NCI-H1436 (cell line): ENCODE data around the gene ZC3H12D.
"Not testable (repeated sequence)": the region's sequence is repeated elsewhere in the genome, so short reads cannot be mapped to it uniquely, and the experiment has no call there.

Experiments used
- DNase-seq: peaks from one replicate; lab custom pipeline; 2025; lab: John Stamatoyannopoulos, UW

Gene ZC3H12D

GRCh38 chr6:149483849-149484655, 762 bp downstream of the ZC3H12D start:
- no peak for DNase-seq

DNA sequence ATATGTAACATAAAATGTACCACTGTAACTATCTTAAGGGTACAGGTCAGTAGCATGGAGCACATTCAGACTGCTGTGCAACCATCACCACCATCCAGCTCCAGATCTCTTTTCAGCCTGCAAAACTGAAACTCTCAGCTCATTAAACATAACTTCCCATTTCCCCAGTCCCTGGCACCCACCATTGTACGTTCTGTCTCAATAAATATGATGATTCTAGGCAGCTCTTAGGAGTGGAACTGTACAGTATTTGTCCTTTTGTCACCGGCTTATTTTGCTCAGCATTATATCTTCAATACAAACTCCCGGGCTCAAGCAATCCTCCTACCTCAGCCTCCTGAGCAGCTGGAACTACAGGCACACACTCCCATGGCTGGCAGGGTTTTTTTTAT, 1.5 kb downstream of the ZC3H12D start:
- no peak for DNase-seq

GRCh38 chr6:149482545-149483333, 2.1 kb downstream of the ZC3H12D start:
- no peak for DNase-seq

- DNase-seq: no peak
Observed at GRCh38 chr6:149480502-149481280, 4.1 kb downstream of the ZC3H12D start.

- no peak for DNase-seq
Observed at GRCh38 chr6:149478631-149479314, 6.0 kb downstream of the ZC3H12D start.

DNA sequence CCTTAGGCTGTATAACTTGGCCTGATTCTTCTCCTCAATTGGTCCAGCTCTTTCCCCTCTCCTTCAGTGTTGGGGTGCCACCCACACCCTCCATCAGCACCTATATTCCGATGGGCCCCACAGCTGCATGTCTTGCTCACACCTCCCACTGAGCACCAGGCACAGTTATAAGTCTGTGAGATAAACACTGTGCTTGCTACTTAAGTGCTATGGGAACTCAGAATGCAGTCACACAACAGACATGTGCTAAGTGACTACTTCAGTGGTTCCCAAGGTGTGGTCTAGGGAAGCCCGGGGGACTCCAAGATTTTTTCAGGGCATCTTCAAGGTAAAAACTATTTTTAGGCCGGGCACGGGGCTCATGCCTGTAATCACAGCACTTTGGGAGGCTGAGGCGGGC, 7.3 kb downstream of the ZC3H12D start:
- DNase-seq: no peak

GRCh38 chr6:149476789-149477455, 7.9 kb downstream of the ZC3H12D start:
- DNase-seq: no peak

DNA sequence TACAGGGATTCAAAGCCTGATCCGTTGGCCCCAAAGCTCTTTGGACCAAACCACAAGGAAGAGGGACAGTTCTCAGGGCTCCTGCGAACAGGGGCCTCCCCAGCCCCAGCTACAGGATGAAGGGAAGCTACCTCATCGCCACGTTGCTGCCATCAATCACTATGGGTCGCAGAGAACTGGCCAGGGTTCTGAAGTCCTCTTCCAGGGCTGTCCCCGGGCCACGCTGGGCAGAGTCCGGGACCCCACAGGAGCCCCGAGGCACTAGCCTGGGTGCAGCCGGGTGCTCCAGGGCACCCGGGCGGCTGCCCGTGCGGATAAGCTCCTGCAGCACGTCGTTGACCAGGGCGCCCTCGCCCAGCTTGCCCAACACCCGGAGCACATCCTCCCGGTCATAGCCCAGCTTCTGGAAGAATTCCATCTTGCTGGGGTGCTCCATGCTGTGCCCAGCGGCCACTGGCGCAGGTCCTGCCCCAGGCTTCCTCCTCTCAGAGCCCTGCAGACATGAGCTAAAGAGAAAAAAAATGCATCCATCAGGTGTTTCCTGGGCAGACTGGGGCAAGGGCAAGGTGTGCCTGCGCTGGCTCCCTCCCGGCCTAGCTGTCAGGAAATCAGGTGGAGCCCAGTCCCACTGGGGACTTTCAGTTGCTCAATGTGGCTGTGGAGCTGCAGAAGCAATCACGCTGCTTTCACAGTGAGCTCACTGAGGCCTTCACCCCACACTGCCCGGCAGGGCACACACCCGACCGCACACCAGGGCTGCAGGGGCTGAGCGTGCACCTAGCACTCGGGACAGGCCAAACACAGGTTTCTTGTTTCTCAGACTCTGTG, 10.5 kb downstream of the ZC3H12D start:
- no peak for DNase-seq

GRCh38 chr6:149473080-149474052, 11.4 kb downstream of the ZC3H12D start:
- DNase-seq: no peak

- no peak for DNase-seq
Observed at GRCh38 chr6:149472241-149472640, 12.6 kb downstream of the ZC3H12D start.

DNA sequence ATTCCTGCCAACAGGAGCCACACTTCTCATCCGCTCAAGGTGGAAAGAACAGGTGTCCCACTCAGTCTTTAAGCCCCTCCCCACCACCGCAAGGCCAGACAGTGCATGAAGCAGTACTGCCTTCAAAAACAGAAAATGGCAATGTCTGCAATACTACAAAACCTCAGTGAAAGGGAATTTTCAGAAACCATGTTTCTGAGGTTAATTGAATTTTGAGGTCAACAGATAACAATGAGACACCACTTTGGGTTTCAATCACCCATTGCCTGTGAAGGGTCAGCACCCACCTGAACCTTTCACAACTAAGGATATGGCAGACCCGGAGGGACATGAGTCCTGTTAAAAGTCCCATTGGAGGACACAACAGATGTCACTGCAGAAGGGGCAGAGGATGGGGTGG, 13.0 kb downstream of the ZC3H12D start:
- no peak for DNase-seq

DNA sequence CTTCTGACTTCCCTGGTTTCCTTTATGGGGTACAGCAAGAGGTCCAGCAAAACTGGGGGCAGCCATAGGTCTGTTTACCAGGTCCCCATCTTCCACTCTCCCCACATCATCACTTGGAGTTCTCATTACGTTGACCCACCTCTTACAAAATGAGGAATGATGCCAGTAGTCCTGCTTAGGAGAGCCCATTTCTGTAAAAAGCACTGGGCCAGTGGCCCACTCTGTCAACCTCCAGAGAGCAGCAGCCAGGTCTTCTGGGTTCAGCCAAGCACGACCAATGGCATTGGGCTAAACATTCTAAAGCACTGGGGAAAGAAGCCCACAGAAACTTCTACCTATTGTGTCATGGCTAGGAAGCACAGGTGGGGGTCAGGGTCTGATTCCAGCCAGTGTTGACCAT, 13.9 kb downstream of the ZC3H12D start:
- DNase-seq: no peak

GRCh38 chr6:149468179-149468578, 16.6 kb downstream of the ZC3H12D start:
- DNase-seq: no peak

DNA sequence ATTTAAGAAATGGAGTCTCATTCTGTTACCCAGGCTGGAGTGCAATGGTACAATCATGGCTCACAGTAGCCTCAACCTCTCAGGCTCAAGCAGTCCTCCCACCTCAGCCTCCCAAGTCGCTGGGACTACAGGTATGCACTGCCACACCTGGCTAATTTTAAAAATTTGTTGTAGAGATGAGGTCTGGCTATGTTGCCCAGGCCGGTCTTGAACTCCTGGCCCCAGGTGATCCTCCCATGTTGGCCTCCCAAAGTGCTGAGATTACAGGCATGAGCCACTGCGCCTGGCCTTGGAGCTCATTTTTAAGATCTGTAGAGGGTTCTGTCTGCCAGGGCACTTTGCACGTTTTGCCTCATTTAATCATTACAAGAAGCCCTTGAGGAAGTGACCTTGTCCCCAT, 17.5 kb downstream of the ZC3H12D start:
- DNase-seq: no peak

- no peak for DNase-seq
Observed at GRCh38 chr6:149464411-149464810, 20.4 kb downstream of the ZC3H12D start.

GRCh38 chr6:149463781-149464180, 21.0 kb downstream of the ZC3H12D start:
- no peak for DNase-seq

- DNase-seq: not testable (repeated sequence)
Observed at GRCh38 chr6:149462712-149463111, 22.1 kb downstream of the ZC3H12D start.

DNA sequence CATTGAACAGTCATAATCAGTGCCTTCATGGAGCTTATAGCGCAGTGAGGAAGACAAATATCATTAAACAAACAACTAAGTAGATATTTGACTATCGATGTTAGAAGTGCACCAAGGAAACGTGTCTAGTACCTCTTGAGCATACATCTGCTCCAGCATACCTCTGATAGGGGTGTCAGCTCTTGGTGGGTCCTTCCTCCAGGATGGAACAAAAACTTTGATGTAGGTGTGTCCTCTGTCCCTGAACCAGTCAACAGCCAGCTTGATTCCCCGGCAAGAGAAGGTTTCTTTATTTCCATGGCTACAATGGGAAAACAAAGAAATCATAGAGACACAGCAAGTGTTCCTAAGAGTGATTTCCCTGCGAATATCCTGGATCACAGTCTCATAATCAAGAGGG, 23.1 kb downstream of the ZC3H12D start:
- DNase-seq: no peak

GRCh38 chr6:149460249-149460648, 24.6 kb downstream of the ZC3H12D start:
- DNase-seq: not testable (repeated sequence)
